GM12874 (cell line): Measurements from ENCODE around the gene TJP3.

Experiments
- CTCF ChIP-seq: IDR thresholded peaks from 2 replicates; pipeline ENCODE4 v1.5.1; 2011; ENCODE audit warnings: low read depth, mild to moderate bottlenecking, control low read depth, low read length, moderate library complexity; ENCODE audit not compliant: insufficient read depth

Gene TJP3

GRCh38 chr19:3793799-3794198 lies 85.6 kb downstream of the TJP3 start:
- no peak for TF ChIP-seq CTCF

- no peak for TF ChIP-seq CTCF
Measured at GRCh38 chr19:3796358-3796757, 88.2 kb downstream of the TJP3 start.

GRCh38 chr19:3798137-3798536 lies 90.0 kb downstream of the TJP3 start:
- no peak for TF ChIP-seq CTCF
